OCI-LY3 (cell line): ENCODE results near the gene CNTN5.

ENCODE experiments used
- CTCF ChIP-seq: fragments of 200-600, 300-600 bp; sonication (generic); IDR thresholded peaks from 2 replicates; pipeline ENCODE4 v1.5.1; 2014; ENCODE audit warnings: antibody characterized with exemption, low read length, low read depth
- EZH2phosphoT487 ChIP-seq: fragments of 200-600 bp; shearing (Covaris generic); IDR thresholded peaks from 2 replicates; pipeline ENCODE4 v1.6.1; 2018; ENCODE audit warnings: antibody characterized with exemption, mixed run types, low read depth

- TF ChIP-seq CTCF (no peak), EZH2phosphoT487 (no peak)
These were observed 898.0 kb downstream of the CNTN5 start for GRCh38 chr11:99918761-99919160.
